ENCODE results near the gene SH3RF3.

The SH3RF3 gene

DNA sequence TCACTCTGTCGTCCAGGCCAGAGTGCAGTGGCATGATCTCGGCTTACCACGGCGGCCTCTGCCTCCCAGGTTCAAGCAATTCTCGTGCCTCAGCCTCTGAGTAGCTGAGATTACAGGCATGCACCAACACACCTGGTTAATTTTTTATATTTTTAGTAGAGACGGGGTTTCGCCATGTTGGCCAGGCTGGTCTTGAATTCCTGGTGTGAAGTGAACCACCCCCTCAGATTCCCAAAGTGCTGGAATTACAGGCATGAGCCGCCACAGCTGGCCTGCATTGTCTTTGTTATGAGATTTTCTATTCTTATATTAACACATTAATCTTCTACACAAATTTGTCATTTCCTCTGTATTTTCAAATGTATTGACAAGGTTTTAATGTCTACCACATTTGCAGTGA is 409.5 kb downstream of the SH3RF3 start:
- no peak for DNase-seq (ENCODE audit: low read depth in 2 of 2)

- no peak for DNase-seq (ENCODE audit: low read depth in 2 of 2)
These were observed 413.4 kb downstream of the SH3RF3 start for GRCh38 chr2:109542384-109542783.

DNA sequence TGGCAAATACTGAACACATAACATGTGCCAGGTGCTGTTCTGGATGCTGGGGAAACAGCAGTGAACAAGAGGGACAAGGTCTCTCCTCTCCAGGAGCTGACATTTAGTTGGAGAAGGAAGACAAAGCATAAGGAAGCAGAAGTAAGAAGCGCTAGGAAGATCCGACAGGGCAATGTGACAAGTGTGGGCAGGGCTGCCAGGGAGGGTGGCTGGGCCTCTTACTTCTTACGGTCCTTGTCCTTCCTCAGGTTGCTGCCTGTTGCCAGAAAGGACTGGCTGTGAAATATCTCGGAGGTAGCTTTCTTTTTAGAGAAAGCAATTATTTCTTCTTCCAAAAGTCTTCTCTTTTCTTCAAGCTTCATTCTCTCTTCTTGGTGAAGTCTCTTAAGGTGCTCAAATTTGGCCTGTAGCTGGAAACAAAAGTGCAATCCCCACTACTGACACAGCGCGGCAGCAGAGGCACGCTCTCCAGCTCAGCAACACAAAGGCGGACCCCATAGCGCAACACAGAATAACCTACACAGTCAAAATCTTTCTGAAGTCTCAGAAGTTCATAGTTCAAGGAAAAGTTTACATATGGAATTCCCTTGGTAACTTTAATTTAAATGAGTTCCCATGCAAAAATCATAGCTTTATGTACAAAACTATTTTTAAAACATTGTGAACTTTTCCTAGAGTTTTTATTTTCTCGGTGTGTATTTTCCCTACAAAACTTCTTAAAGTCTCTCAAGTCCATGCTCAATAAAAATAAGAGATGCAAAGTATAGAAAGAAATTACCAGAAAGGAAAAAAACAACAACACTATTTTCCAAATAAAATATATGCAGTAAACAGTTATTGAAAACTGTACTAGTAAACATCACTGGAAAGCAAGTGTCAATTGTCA is 417.1 kb downstream of the SH3RF3 start:
- DNase-seq (ENCODE audit: low read depth in 2 of 2) = peak; percentile 10 to 11

- no peak for DNase-seq (ENCODE audit: low read depth in 2 of 2)
These were observed 418.3 kb downstream of the SH3RF3 start for GRCh38 chr2:109547280-109547679.

DNA sequence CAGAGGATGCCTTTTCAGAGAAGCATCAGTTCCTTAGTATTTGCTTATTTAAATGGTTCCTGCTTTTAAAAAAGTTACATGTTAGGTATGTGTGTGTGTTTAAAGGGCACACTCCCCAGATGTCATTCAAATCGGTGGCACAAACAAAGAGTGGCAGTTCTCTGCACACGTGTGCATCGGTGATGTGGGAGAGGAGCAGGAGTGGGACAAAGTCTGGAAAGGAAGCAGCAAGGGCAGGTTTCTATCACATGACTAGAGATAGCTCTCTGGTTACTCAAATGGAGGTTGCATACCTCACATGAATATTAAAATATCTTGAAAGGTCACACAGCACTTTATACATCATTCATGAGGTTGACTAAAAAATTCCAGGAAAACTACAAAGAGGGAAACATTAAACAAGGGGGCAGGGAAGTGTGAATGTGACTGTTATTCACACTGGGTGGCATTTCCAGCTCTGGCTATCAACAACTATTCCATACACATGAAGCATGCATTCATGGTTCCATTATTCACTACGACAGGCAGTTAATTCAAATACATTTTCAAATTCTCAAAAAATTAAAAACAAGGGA is 420.1 kb downstream of the SH3RF3 start:
- DNase-seq (ENCODE audit: low read depth in 2 of 2) = no peak

Measured in stimulated activated CD8-positive, alpha-beta memory T cell treated with anti-CD3 and anti-CD28 coated beads, Interleukin-15, amount 100 ng/mL, for 4 hours (primary cell).